GM12891 (cell line): ENCODE results near the gene MAPKBP1.

Experiments
- DNase-seq: peaks from one replicate; pipeline ENCODE4 v3.0.0; 2011; ENCODE audit warnings: low spot score; ENCODE audit not compliant: insufficient read length
- FAIRE-seq: peaks from 2 replicates; lab custom pipeline; 2011; peaks lifted over from hg19 to GRCh38; lab: Jason Lieb, UNC
- PAX5 ChIP-seq: IDR thresholded peaks from 2 replicates; pipeline ENCODE4 v1.6.1; 2011; ENCODE audit warnings: low read length, moderate library complexity, mild to moderate bottlenecking; ENCODE audit not compliant: insufficient read depth, severe bottlenecking
- POLR2A ChIP-seq: IDR thresholded peaks from 2 replicates; pipeline ENCODE4 v1.6.1; 2011; ENCODE audit warnings: low read depth, low read length, control low read depth
- POLR2AphosphoS5 ChIP-seq: IDR thresholded peaks from 2 replicates; pipeline ENCODE4 v1.6.1; 2011; ENCODE audit warnings: low read depth, low read length, control low read depth
- POU2F2 ChIP-seq: IDR thresholded peaks from 2 replicates; pipeline ENCODE4 v1.6.1; 2011; ENCODE audit warnings: low read depth, mild to moderate bottlenecking, control low read depth, low read length, moderate library complexity
- SPI1 ChIP-seq: IDR thresholded peaks from 2 replicates; pipeline ENCODE4 v1.6.1; 2011; ENCODE audit warnings: low read depth, low read length, control low read depth
- TAF1 ChIP-seq: IDR thresholded peaks from 2 replicates; pipeline ENCODE4 v1.6.1; 2011; ENCODE audit warnings: low read depth, low read length, control low read depth

MAPKBP1 gene

DNA sequence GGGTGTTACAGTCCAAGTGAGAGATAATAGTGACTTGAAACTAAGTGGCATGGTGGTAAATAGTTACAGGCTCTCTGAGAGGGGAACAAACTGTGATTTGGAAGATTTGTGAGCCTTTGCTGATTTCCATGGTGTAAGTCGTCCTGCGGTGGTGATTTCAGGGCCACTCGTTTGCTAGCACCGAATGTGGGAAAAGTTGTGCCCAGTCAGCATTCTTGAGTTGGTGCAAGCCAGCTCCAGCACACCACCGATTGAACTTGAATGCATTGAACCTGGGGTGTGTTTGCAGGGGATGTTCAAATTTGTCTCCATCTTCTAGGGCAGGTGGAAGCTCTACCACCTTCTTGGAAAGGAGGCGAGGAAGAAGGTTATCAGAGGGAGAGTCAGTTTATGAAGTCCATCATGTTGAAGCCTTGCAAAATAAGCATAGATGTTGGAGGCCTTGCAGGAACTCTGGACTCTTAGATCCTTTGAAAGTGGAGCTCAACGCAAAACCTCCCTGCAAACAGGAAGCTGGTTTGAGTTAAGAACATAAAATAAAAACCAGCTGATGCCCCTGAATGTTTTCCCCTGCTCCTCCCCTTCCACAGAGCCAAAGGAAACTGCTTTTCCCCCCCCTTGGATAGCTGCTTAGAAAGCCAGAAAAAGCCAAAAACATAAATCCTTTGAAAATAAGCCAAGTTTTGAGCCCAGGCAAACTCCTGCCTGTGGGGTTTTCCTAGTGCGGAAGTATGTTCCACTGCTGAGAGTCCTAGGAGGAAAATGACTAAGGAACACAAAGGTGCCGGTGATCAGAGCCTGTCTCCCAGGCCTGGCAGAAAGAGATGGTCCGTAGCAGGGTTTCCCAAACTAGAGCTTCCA, 21.9 kb downstream of the MAPKBP1 start:
- FAIRE-seq: no peak
- TF ChIP-seq TAF1 (no peak), POLR2A (no peak), POU2F2 (no peak), POLR2AphosphoS5 (no peak), SPI1 (no peak), PAX5 (no peak)
- no peak for DNase-seq

DNA sequence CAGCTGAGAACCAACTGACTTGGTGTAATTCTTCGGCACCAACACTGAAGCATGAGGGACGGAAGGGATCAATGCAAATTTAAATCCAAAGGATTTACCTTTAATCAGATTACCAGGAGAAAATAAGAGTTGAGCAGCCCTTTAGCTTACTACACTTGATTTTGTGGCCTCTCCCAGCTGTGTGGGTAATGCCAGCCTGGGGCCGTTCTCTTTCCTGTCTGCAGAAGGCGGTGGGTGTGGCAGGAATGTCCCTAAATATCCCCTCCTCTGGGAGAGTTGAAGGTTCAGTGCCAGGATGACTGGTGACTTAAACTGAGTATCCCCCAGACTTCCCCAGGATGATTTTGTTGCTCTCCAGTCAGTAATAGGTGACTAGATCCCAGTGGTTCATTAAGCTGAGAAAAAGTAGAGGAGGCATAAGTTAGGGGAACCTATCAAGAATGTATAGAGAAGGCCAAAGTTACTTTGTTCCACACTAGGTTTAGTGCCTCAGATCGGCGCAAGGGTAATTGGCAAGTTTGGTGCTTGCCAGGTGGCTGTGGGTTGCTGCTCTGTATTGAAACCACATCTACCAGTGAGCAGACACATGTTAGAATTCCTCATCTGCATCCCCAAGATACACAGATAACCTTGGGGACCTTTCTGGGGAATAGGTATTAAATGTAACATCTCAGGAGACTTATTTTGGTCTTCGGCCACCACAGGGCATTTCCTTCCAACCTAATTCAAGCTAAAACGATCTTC, 23.1 kb downstream of the MAPKBP1 start:
- TF ChIP-seq TAF1: no peak
- FAIRE-seq (no peak), DNase-seq (no peak)

DNA sequence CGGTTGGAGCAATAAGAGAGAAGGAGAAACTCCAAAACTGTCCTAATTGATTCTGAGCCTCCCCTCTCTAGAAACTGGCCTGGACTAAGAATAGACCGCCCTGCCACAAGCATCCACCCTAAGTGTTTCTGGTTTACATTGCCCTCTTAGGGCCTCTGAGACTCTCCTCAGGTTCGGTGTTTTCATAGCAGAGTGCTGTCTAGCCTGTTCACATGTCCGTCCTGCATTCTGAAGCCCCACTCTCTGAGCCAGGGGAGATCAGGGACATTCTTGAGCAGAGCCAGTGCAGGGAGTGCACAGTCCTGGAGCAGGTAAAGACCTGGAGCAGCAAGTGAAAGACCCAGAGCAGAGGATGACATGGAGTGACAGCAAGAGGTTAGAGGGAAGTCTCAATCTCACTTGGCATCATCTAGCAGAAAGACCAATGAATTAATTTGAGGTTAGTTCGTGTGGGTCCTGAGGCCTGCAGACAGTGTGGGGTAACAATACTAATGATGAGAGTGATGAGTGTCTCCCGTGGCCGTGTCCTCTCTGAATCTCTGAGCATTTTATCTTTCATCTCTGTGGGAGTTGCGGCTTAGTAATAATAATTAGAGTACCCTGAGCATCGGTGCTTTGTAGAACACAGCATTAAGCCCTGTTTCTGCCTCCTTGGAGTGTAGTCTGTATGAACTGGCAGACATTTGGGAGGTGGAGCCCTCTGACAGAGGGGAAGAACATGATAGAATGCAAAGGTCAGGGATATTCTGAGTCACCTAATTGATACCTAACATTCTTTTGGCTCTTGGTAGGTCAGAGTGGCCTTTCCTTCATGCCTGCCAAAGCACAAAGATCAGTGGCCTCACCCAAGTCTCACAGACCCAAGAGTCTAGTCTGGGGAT, 24.6 kb downstream of the MAPKBP1 start:
- FAIRE-seq: no peak
- no peak for TF ChIP-seq PAX5
- TF ChIP-seq TAF1: no peak
- TF ChIP-seq POU2F2: no peak
- no peak for TF ChIP-seq SPI1
- no peak for TF ChIP-seq POLR2AphosphoS5
- no peak for TF ChIP-seq POLR2A
- DNase-seq: no peak

DNA sequence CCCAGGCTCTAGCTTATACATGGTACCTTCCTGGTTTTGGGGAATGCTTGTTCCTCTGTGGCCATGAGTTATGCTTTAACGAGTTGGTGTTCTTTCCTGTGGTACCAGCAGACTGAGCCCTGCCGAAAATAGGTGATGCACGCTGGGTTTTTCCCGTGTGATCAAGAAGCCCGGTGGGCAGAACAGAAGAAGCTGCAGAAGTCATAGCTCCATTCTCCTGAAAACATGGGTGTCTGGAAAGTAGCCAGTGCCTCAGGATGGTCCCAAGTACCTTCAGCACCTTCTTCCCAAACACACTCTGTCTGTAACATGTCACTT, 25.2 kb downstream of the MAPKBP1 start:
- DNase-seq (no peak), FAIRE-seq (no peak)
- TF ChIP-seq TAF1: no peak
- no peak for TF ChIP-seq POU2F2
- TF ChIP-seq POLR2A: no peak
- no peak for TF ChIP-seq PAX5
- no peak for TF ChIP-seq SPI1
- no peak for TF ChIP-seq POLR2AphosphoS5

DNA sequence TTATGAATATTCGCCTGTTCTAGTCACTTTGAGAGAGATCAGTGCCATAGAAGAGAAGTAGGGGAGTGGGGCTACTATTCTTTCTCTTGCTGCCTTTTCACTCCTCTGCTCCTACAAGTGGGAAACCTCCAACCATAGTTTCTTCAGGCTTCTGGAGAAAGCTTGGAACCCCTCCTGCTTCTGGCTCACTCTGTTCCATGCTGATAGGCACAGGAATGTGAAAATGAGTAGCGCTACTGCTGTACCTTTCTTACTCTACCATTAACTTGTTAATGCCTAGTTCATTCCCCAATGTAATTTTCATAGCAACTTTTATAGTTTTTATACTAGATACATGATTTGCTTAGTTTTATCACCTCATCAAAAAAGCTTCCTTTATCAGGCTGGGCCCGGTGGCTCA, 26.9 kb downstream of the MAPKBP1 start:
- TF ChIP-seq SPI1 (no peak), POLR2AphosphoS5 (no peak), TAF1 (no peak), PAX5 (no peak), POLR2A (no peak), POU2F2 (no peak)
- no peak for FAIRE-seq
- no peak for DNase-seq

DNA sequence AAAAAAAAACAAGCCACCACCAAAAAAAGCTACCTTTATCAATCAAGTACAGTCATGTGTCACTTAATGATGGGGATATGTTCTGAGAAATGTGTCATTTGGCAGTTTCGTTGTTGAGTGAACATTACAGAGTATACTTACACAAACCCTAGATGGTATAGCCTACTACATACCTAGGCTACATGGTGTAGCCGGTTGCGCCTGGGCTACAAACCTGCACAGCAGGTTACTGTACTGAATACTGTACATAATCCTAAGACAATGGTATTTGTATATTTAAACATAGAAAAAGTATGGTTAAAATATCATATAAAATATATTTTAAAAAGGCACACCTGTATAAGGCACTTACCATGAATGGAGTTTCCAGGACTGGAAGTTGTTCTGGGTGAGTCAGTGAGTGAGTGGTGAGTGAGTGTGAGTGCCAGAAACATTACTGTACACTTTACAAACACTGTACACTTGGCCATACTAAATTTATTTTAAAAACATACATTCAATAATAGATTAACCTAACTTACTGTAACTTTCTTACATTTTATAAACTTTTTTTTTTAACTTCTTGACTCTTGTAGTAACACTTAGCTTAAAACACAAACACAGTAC, 27.7 kb downstream of the MAPKBP1 start:
- FAIRE-seq: no peak
- DNase-seq: no peak
- no peak for TF ChIP-seq POLR2A

DNA sequence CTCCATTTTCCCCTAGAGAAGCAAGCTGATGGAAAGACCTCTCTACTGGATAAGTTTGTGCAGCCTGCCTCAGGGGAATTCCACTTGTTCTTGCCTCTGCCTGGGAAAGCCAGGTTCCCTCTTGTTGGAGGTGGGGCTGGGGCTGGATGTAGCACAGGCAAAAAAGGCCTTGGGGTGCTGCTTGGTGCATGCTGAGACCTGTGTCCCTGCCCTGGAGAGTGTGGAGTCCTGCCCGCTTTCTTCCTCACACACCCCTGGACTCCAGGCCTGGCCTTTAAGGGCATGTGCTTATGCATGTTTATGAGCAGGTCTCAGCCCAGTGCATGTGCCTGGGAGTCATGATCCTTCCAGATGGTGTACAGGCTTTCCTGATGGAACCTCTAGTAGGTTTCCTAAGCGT, 30.1 kb downstream of the MAPKBP1 start:
- no peak for DNase-seq
- TF ChIP-seq PAX5 (no peak), POU2F2 (no peak), POLR2AphosphoS5 (no peak)
- FAIRE-seq: no peak

DNA sequence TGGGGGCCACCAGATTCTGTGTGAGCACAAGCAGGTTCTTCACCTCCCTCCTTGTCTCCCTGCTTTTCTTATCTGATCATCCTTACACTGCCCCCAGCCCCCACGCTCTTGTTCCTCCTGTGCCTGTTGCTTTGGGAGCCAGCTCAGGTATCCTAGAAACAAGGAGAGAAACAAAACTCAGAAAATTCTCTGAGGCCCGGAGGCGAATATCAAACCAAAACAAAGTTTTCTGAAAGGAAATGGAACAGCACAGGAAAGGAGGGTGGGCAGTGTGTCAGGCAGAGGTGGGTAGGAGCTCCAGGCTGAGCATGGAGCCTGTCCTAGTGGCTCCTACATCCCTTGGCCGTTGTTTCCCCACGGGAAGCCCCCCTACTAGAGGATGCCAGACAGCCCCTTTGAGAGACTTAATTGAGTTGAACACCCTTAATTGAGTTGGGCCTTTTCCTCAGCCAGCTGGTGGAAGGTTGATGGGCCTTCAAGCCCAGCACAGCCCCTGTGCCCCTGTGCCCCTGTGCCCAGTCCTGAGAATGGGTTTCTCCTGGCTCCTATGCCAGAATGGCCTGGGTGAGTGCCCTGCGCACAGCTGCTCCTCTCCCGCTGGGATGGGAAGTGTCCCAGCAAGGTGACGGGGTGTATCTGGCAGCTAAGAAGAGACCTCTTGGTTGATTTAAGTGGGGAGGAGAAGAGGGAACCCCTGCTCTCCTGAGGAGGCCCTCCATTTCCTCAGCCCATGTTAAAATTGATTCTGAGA, 30.8 kb downstream of the MAPKBP1 start:
- FAIRE-seq (no peak), DNase-seq (no peak)
- TF ChIP-seq POU2F2 (no peak), TAF1 (no peak), POLR2A (no peak), PAX5 (no peak), SPI1 (no peak), POLR2AphosphoS5 (no peak)

DNA sequence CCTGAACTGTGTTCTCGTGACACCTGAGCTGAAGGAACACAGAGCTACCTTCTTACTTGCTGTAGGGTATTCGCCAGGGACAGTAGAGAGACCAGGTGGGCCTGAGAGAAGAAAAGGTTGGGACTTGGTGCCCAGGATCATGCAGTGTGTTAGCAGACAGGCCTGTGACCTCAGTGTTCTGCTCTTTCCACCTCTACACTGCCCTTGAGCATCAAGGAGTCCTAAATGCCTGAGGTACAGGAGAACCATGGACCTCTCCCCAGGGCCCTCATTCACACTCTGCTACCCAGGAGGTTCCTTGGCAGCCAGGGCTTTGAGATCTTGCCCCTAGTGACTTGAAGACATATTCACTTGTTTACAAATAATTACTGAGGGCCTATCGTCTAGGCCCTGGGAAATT, 31.4 kb downstream of the MAPKBP1 start:
- no peak for FAIRE-seq
- TF ChIP-seq TAF1: no peak
- TF ChIP-seq POLR2AphosphoS5: no peak
- no peak for TF ChIP-seq POLR2A
- no peak for TF ChIP-seq PAX5
- TF ChIP-seq SPI1: no peak
- TF ChIP-seq POU2F2: no peak
- no peak for DNase-seq
